Measurements from ENCODE around the gene TGOLN2. TPM values are rescaled to one million over a fixed set of nuclear protein-coding genes. Genes with fewer than 3 reads are reported as not detected.
"Not testable (repeated sequence)": the region's sequence is repeated elsewhere in the genome, so short reads cannot be mapped to it uniquely, and the experiment has no call there.

Gene TGOLN2
- total and polyA plus RNA-seq, 11 donors = 15.5 to 130 (median 82.9) TPM

DNA sequence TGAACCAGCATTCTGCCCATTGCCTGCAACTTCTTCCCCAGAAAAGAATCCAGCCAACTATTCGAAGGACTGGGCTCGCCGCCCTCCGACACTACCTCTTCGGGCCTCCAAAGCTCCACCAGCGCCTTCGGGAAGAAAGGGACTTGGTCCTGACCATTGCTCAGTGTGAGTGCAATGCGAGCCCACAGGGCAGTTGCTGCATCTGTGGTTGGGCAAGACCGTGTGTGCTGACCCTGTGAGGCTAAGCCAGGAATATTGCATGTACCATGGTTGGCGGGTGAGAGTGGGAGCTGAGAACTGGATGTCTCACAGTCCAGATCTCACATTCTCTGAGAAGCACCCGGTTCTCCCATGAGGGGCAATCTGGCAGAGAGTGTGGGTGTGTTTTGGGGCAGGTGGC, 43.3 kb upstream of the TGOLN2 start:
- Histone ChIP-seq H3K36me3 (peaks cover 0 to 68% (median 36%) of the 10 kb centered on the region in 9 donors), H3K27ac (no peak overlapping the region), H3K9me3 (peaks cover 0 to 10% (median 0%) of the 10 kb centered on the region in 12 donors), H3K27me3 (no peaks in the 10 kb centered on the region), H3K4me1 (no peaks in the 10 kb centered on the region), H3K4me3 (no peak overlapping the region)
- intact Hi-C loops (cut with DNase I) = no loop called here
- DNase-seq (no peak), ATAC-seq (no peak)
- WGBS, 4 donors = 95 to 97% (median 96%) methylated on average over 10 to 11 of the region's 11 CpGs
- TF ChIP-seq POLR2A (IDR thresholded peaks at IDR 0.05) = no peak
- TF ChIP-seq, protein P1, sequence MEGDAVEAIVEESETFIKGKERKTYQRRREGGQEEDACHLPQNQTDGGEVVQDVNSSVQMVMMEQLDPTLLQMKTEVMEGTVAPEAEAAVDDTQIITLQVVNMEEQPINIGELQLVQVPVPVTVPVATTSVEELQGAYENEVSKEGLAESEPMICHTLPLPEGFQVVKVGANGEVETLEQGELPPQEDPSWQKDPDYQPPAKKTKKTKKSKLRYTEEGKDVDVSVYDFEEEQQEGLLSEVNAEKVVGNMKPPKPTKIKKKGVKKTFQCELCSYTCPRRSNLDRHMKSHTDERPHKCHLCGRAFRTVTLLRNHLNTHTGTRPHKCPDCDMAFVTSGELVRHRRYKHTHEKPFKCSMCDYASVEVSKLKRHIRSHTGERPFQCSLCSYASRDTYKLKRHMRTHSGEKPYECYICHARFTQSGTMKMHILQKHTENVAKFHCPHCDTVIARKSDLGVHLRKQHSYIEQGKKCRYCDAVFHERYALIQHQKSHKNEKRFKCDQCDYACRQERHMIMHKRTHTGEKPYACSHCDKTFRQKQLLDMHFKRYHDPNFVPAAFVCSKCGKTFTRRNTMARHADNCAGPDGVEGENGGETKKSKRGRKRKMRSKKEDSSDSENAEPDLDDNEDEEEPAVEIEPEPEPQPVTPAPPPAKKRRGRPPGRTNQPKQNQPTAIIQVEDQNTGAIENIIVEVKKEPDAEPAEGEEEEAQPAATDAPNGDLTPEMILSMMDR (IDR thresholded peaks at IDR 0.05) = no peak

DNA sequence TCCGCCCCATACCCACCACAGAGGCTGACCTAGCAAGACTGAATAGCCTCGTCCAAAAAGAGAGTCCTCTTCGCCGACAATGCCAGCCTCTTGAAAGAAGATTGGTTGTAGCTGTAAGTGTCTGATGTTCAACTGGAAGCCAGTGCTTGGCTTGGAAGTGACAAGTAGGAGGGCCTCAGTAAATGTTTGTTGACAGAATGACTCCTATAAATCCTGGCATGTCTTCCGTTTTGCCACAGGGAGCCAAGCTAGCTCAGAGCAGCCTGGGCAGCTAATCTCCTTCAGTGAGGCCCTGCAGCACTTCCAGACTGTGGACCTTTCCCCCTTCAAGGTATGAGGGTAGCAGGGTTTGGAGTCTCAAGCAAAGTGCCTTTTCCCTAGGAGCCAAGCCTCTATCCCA, 41.7 kb upstream of the TGOLN2 start:
- Histone ChIP-seq H3K27me3 (no peaks in the 10 kb centered on the region), H3K4me1 (no peaks in the 10 kb centered on the region), H3K4me3 (no peak overlapping the region), H3K36me3 (peaks cover 0 to 72% (median 37%) of the 10 kb centered on the region in 9 donors), H3K9me3 (peaks cover 0 to 10% (median 0%) of the 10 kb centered on the region in 12 donors), H3K27ac (no peak overlapping the region)
- no peak for ATAC-seq
- TF ChIP-seq, protein P1 (IDR thresholded peaks at IDR 0.05) = no peak
- no peak for TF ChIP-seq POLR2A (IDR thresholded peaks at IDR 0.05)
- intact Hi-C loops (cut with DNase I) = no loop called here
- 83 to 95% (median 93%) methylated on average over 2 to 5 of the region's 5 CpGs for WGBS, 4 donors
- DNase-seq = no peak

DNA sequence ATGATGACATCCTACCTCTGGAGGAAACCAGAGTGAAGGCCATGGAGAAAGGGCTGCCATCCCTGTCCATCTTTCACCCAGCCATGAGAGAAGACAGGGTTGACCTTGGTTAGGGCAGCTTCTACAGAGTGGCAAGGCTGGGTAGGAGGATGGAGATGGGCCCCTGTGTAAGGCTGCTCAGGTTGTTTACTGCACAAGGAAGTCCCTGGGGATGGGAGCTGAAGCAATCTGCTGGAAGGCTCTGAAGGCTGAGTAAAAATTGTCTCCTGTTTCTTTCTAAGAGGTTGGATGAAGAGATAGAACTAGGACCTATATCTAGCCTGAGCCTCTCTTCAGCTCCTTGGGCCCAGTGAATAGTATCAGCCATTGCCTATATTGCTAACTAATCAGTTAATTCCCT, 41.1 kb upstream of the TGOLN2 start:
- no peak for TF ChIP-seq POLR2A (IDR thresholded peaks at IDR 0.05)
- TF ChIP-seq, protein P1 (IDR thresholded peaks at IDR 0.05) = no peak

DNA sequence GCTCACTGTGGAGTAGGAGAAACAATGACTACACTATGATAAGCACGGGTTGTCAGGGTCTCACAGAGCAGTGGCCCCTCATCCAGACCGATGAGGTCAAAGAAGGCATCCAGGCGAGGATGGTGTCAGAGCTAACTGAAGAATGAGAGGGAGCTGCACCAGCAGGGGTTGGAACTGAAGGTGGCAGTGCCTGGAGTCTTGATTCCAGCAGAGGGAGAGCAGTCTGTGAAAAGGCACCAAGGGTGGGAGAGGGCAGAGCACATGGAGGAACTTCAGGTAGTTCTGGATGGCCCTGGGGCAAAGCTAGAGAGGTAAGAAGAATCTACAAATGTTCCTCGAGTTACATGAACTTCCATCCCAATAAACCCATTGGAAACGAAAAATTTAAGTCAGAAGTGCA, 39.4 kb upstream of the TGOLN2 start:
- Histone ChIP-seq H3K36me3 (peaks cover 0 to 77% (median 46%) of the 10 kb centered on the region in 9 donors), H3K9me3 (no peaks in the 10 kb centered on the region), H3K4me3 (no peak overlapping the region), H3K27ac (no peak overlapping the region), H3K27me3 (no peaks in the 10 kb centered on the region), H3K4me1 (no peaks in the 10 kb centered on the region)
- DNase-seq (no peak), ATAC-seq (no peak)
- WGBS, 4 donors = 77 to 87% (median 85%) methylated on average over 5 of the region's 5 CpGs
- TF ChIP-seq, protein P1 (IDR thresholded peaks at IDR 0.05) = no peak
- TF ChIP-seq POLR2A (IDR thresholded peaks at IDR 0.05) = no peak
- intact Hi-C loops (cut with DNase I) = no loop called here

More for the DNA sequence above, 41.1 kb upstream of the TGOLN2 start:
- Histone ChIP-seq H3K9me3 (peaks cover 0 to 5% (median 0%) of the 10 kb centered on the region in 12 donors), H3K27me3 (no peaks in the 10 kb centered on the region), H3K27ac (no peak overlapping the region), H3K36me3 (peaks cover 0 to 76% (median 37%) of the 10 kb centered on the region in 9 donors), H3K4me1 (no peaks in the 10 kb centered on the region), H3K4me3 (no peak overlapping the region)
- DNase-seq (no peak), ATAC-seq (no peak)
- intact Hi-C loops (cut with DNase I) = no loop called here

DNA sequence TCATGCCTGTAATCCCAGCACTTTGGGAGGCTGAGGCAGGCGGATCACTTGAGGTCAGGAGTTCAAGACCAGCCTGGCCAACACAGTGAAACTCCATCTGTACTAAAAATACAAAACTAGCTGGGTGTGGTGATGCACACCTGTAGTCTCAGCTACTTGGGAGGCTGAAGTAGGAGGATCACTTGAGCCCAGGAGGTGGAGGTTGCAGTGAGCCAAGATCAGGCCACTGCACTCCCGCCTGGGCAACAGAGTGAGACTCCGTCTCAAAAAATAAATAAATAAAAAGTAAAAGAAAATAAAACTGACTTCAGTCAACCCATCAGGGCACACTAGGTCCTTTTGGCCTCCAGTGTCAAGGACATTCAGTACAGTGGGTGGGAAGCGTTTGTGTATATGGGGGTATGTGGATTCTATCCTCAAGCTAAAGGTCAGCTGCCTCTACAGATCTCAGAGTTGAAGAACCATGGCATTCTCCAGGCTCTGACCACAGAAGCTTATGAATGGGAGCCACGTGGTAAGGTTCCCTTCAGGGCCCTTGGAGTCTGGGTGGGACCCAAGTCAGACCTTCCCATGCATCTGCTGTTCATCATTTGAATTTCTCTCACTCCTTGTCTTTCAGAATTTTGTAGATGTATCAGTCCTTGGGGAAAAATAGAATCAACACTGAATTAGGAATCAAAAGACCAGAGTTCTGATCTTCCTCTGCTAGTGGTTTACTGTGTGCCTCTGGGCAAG, 35.0 kb upstream of the TGOLN2 start:
- intact Hi-C loops (cut with DNase I); H3K4me3 ChIP-seq: not testable (repeated sequence)

More for the DNA sequence above, 35.0 kb upstream of the TGOLN2 start:
- not testable (repeated sequence) for DNase-seq, H3K9me3 ChIP-seq, ATAC-seq, H3K4me1 ChIP-seq, H3K27ac ChIP-seq, H3K27me3 ChIP-seq
- WGBS, 4 donors = 77 to 99% (median 93%) methylated on average over 5 of the region's 5 CpGs
- H3K36me3 ChIP-seq = peaks cover 0 to 81% (median 75%) of the 10 kb centered on the region in 9 donors

Measured in heart left ventricle (tissue), 16 donors.